GM18511 (cell line): ENCODE data around the gene TSTD1.
A peak's percentile ranks its signal among the peaks of the same experiment; 100 is the strongest.

Experiments
- ATAC-seq: cut with Tn5 transposase; IDR thresholded peaks from one replicate; pipeline ENCODE4 v1.9.1; 2021; ENCODE audit warnings: mild to moderate bottlenecking, moderate library complexity; ENCODE audit not compliant: unreplicated experiment

Gene TSTD1

GRCh38 chr1:161038523-161039153, at the start of gene TSTD1:
TSTD1 (minus strand) TSS chr1:161038964; CDS start chr1:161038889, 75 bp downstream.
- ATAC-seq: peak; percentile 88

- ATAC-seq: no peak
These were observed 47.7 kb upstream of the TSTD1 start for GRCh38 chr1:161086457-161086856.

- no peak for ATAC-seq
These were observed 46.4 kb upstream of the TSTD1 start for GRCh38 chr1:161085165-161085564.

- no peak for ATAC-seq
These were observed 45.8 kb upstream of the TSTD1 start for GRCh38 chr1:161084597-161084988.

GRCh38 chr1:161083748-161084596, 45.2 kb upstream of the TSTD1 start:
- ATAC-seq: no peak

- no peak for ATAC-seq
These were observed 44.4 kb upstream of the TSTD1 start for GRCh38 chr1:161082996-161083747.

- ATAC-seq: no peak
These were observed 43.7 kb upstream of the TSTD1 start for GRCh38 chr1:161082483-161082882.

- ATAC-seq: no peak
These were observed 42.8 kb upstream of the TSTD1 start for GRCh38 chr1:161081519-161081918.

GRCh38 chr1:161080441-161081405, 42.0 kb upstream of the TSTD1 start:
- no peak for ATAC-seq

GRCh38 chr1:161079436-161080110, 40.8 kb upstream of the TSTD1 start:
- ATAC-seq: no peak

GRCh38 chr1:161077426-161077825, 38.7 kb upstream of the TSTD1 start:
- ATAC-seq: no peak

GRCh38 chr1:161076410-161076809, 37.6 kb upstream of the TSTD1 start:
- ATAC-seq: no peak

GRCh38 chr1:161074676-161075368, 36.1 kb upstream of the TSTD1 start:
- ATAC-seq: no peak

GRCh38 chr1:161073474-161074121, 34.8 kb upstream of the TSTD1 start:
- no peak for ATAC-seq

GRCh38 chr1:161072751-161073449, 34.1 kb upstream of the TSTD1 start:
- no peak for ATAC-seq

- no peak for ATAC-seq
These were observed 33.2 kb upstream of the TSTD1 start for GRCh38 chr1:161071886-161072371.

GRCh38 chr1:161070761-161071160, 32.0 kb upstream of the TSTD1 start:
- no peak for ATAC-seq

- peak; percentile 88 for ATAC-seq
These were observed 31.0 kb upstream of the TSTD1 start, which contains the start of gene ARHGAP30 for GRCh38 chr1:161069731-161070270. ARHGAP30 (minus strand) TSS chr1:161069891; CDS start chr1:161069624, 267 bp downstream.
